ENCODE measurements around the gene CD3G. TPM values are rescaled to one million over a fixed set of nuclear protein-coding genes. Genes with fewer than 3 reads are reported as not detected.

The CD3G gene
- total RNA-seq, 4 donors from 2014 or later: 0.33 to 0.51 TPM; not detected in 2

DNA sequence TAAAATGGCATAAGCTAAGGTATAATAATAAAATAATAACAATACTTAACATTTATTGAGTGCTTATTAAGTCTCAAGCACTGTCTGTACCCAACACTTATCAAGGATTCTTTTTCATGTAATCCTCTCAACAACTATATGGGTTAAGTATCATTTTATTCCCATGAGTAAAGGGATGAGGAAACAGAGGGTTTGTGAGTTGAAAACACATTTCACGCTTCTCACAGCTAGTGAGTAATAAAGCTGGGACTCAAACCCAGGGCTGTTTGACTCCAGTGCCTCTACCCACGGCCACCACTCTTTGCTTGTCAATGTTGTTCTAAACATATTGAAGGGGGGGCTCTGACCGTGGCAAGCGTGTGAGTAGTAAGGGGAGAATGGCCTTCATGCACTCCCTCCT is 30.9 kb upstream of the CD3G start:
- H3K4me1 ChIP-seq: no peaks in the 10 kb centered on the region
- no peaks in the 10 kb centered on the region for H3K9me3 ChIP-seq
- H3K36me3 ChIP-seq: no peaks in the 10 kb centered on the region
- DNase-seq (no peak), ATAC-seq (no peak)
- intact Hi-C loops (cut with DNase I; ENCODE audit: low total_unique reads): no loop called here
- H3K27me3 ChIP-seq: peaks cover 10 to 36% (median 21%) of the 10 kb centered on the region in 3 donors
- no peak overlapping the region for H3K4me3 ChIP-seq
- TF ChIP-seq POLR2A (IDR thresholded peaks at IDR 0.05) (no peak), CTCF (IDR thresholded peaks at IDR 0.05 in 4 of 5, conservative IDR thresholded peaks at IDR 0.05 in 1 of 5) (no peak)
- no peak overlapping the region for H3K27ac ChIP-seq
- in situ Hi-C loops (cut with MboI; ENCODE audit: low sequenced_read_pairs in 4 of 4): no loop called here

DNA sequence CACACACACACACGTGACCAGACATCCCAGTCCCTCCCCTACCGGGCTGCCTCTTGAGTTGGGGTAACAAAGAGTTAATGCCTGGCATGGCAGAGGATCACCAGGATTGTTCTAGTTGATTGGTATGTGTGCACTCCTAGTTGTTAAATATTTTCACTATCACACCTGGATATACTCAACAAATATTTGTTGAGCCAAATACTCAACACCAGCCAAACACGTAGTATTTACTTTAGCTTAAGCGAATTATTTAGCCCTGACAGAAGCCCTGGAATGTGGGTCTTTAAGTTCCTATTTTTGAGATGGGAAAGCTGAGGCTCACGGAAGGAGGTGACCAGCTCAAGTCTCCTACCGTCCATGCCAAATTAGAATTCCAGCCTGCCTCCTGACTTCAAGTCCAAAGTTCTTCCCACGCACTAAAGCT is 29.1 kb upstream of the CD3G start:
- DNase-seq: no peak
- H3K27me3 ChIP-seq: peaks cover 10 to 36% (median 21%) of the 10 kb centered on the region in 3 donors
- intact Hi-C loops (cut with DNase I; ENCODE audit: low total_unique reads) (no loop called here), in situ Hi-C loops (cut with MboI; ENCODE audit: low sequenced_read_pairs in 4 of 4) (no loop called here)
- no peak overlapping the region for H3K4me3 ChIP-seq
- no peaks in the 10 kb centered on the region for H3K4me1 ChIP-seq
- ATAC-seq: no peak
- TF ChIP-seq POLR2A (IDR thresholded peaks at IDR 0.05): no peak
- no peak for TF ChIP-seq CTCF (IDR thresholded peaks at IDR 0.05 in 4 of 5, conservative IDR thresholded peaks at IDR 0.05 in 1 of 5)
- H3K27ac ChIP-seq: no peak overlapping the region
- no peaks in the 10 kb centered on the region for H3K9me3 ChIP-seq
- H3K36me3 ChIP-seq: no peaks in the 10 kb centered on the region

DNA sequence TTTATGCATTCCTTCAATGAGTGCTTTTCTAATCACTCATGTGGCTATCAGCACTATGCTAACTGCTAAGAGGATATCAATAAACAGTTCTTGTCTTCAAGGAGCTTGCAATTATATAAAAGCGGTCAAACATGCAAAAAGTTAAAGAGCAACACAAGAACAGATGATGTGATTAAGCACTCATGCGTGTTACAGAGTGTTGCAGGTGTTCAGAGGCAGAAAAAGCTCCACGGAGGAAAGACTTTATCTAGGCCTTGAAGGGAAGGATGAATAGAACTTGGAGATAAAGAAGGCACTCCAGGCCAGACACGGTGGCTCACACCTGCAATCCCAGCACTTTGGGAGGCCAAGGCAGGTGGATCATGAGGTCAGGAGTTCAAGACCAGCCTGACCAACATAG is 26.0 kb upstream of the CD3G start:
- Histone ChIP-seq H3K27me3 (peaks cover 2 to 23% (median 11%) of the 10 kb centered on the region in 3 donors), H3K36me3 (no peaks in the 10 kb centered on the region), H3K4me1 (no peaks in the 10 kb centered on the region), H3K9me3 (no peaks in the 10 kb centered on the region), H3K27ac (no peak overlapping the region), H3K4me3 (no peak overlapping the region)
- no peak for DNase-seq
- TF ChIP-seq POLR2A (IDR thresholded peaks at IDR 0.05) (no peak), CTCF (IDR thresholded peaks at IDR 0.05 in 4 of 5, conservative IDR thresholded peaks at IDR 0.05 in 1 of 5) (no peak)
- no peak for ATAC-seq
- intact Hi-C loops (cut with DNase I; ENCODE audit: low total_unique reads): no loop called here
- in situ Hi-C loops (cut with MboI; ENCODE audit: low sequenced_read_pairs in 4 of 4): no loop called here

DNA sequence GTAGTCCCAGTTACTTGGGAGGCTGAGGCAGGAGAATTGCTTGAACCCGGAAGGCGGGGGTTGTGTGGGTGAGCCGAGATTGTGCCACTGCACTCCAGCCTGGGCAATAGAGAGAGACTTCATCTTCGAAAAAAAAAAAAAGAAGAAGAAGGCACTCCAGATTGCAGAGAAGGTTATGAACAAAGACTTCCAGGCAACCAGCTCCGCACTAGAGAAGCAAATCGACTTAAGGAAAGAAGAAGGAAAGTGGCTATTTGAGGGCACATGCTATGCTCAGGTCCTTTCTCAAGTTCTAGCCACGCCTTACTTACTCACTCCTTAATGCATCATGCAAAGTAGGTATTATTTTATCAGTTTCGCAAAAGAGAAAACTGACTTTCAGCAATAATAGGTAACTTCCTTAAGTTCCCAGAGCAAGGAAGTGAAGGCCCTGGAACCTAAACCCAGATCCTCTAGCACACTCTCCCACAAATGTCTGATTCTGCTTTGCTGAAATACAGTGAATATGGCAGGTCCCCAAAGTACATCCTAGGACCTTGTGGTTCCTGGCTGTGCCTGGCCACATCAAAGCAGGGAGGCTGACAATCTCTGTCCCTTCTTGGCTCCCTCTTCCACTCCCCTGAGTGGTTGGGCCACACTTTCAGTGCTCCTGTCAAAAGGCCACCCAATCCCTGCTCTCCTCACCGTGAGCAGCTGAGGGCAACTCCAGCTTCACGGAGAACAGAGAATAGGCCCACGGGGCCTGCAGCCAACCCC is 25.4 kb upstream of the CD3G start:
- DNase-seq (no peak), ATAC-seq (no peak)
- no peak overlapping the region for H3K27ac ChIP-seq
- no peaks in the 10 kb centered on the region for H3K36me3 ChIP-seq
- H3K9me3 ChIP-seq: no peaks in the 10 kb centered on the region
- intact Hi-C loops (cut with DNase I; ENCODE audit: low total_unique reads): no loop called here
- no peak overlapping the region for H3K4me3 ChIP-seq
- peaks cover 2 to 17% (median 5%) of the 10 kb centered on the region in 3 donors for H3K27me3 ChIP-seq
- no peaks in the 10 kb centered on the region for H3K4me1 ChIP-seq
- no peak for TF ChIP-seq CTCF (IDR thresholded peaks at IDR 0.05 in 4 of 5, conservative IDR thresholded peaks at IDR 0.05 in 1 of 5)
- TF ChIP-seq POLR2A (IDR thresholded peaks at IDR 0.05): no peak
- in situ Hi-C loops (cut with MboI; ENCODE audit: low sequenced_read_pairs in 4 of 4): no loop called here
